GM21717 (cell line): ENCODE measurements around the gene ASCC1.

ENCODE experiments used
- ATAC-seq: cut with Tn5 transposase; IDR thresholded peaks from one replicate; pipeline ENCODE4 v1.9.1; 2021; ENCODE audit warnings: mild to moderate bottlenecking, moderate library complexity; ENCODE audit not compliant: unreplicated experiment

ASCC1 gene

DNA sequence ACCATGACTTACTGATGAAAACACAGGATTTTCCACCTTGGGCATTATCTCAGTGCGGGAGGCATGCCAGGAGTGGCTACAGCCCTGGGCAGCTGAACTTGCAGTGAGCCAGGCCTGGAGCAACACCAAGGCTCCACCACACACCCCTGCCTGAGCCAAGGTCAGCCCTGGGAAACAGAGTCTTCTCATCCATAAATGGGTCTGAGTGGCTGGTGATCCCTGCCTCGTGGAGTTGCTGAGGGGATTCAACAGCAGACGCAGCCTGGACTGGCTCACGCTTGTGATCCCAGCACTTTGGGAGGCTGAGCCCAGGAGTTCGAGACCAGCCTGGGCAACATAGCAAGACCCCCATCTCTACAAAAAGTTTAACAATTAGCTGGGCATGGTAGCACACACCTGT lies 160.0 kb downstream of the ASCC1 start:
- no peak for ATAC-seq

DNA sequence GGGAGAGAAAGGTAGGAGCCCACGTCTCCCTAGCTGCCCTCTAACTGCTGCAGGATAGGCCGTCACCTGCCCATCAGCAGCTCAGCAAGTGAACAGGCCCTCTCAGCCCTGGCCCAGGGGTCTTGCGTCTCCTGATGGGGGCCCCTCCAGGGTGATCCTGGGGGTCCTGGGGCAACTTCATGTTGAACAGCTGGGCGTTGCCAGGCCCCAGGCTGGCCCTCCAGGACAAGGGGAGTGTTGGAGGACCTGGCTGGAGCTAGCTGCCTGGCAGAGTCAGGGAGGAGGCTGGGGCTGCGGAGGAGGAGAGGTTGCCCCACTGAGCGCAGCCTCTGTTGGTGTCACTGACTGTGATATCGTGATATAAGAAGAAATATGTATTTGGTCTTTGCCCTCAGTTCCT lies 162.4 kb downstream of the ASCC1 start:
- no peak for ATAC-seq

DNA sequence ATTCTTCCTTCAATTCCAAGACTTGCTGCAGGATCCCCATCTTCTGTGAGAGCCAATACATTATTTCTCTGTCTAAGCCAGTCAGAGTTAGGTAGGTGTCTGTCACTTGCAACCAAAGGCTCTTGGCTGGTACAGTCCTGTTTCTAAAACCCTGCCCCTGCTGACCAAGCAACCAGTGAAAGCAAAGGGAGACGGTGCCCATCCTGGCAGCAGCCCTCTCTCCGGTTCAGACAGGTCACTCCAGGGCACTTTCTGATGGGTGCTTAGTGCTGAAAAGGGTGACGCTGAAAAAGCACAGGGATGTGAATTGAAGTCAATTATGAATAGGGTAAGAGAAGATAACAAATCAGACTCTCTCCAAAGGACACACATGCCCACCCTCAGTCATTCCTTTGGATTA lies 165.2 kb downstream of the ASCC1 start:
- no peak for ATAC-seq

GRCh38 chr10:72049969-72050781 lies 165.9 kb downstream of the ASCC1 start:
- ATAC-seq = no peak

- no peak for ATAC-seq
Observed at GRCh38 chr10:72049472-72049871, 166.6 kb downstream of the ASCC1 start.

DNA sequence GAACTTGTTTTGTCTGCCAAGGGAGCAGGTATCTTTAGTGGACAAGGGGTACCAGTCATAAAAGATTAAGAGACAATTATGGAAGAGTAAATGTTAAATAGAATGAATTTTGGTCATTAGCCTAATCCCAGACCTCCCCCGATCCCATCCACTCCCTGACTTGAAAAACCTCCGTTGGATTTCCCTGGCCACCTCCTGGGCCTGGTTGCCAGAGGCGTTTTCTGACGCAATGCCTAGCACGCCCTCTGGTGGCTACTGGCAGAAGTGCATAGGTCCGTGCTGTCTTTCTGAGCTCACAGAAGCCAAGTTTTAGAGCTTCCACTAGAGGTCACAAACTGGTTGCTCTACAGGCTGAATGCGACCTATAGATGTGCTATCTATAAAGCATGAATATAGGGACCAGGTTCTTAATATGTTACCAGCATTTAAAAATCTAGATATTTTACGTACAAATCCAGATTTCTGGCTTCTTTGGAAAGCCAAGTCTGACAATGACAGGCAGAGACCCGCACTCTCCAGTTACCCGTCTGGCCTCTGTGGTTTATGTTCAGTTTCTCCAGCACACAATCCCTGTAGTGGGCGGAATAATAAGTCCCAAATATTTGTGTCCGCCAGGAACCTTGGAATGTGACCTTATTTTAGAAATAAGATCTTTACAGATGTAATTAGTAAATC lies 167.5 kb downstream of the ASCC1 start:
- ATAC-seq = no peak
